ENCODE results near the gene PRR20E. TPM values are rescaled to one million over a fixed set of nuclear protein-coding genes. Genes with fewer than 3 reads are reported as not detected.
"Not testable (repeated sequence)": the region's sequence is repeated elsewhere in the genome, so short reads cannot be mapped to it uniquely, and the experiment has no call there.

Gene PRR20E
- total RNA-seq = not detected
- total RNA-seq (2013) = not detected

- H3K27ac ChIP-seq (ENCODE audit: low read length); H3K9me3 Mint-ChIP-seq; H3K36me3 Mint-ChIP-seq; H3K4me1 ChIP-seq (ENCODE audit: control insufficient read depth, insufficient read depth, low read length); DNase-seq; H3K4me3 Mint-ChIP-seq; H3K27me3 ChIP-seq (ENCODE audit: control insufficient read depth, insufficient read depth, low read length); H3K9me3 ChIP-seq (ENCODE audit: control insufficient read depth, insufficient read depth, low read length); H3K27ac Mint-ChIP-seq; H3K27me3 Mint-ChIP-seq (ENCODE audit: low read depth in 2 of 2); intact Hi-C loops (cut with micrococcal nuclease); H3K36me3 ChIP-seq (ENCODE audit: control insufficient read depth, insufficient read depth, low read length); ATAC-seq; H3K4me1 Mint-ChIP-seq; H3K4me3 ChIP-seq (ENCODE audit: low read length): not testable (repeated sequence)
- no CpG with 5 or more reads among the region's 22 CpGs for WGBS (ENCODE audit: insufficient coverage)
These were observed at the start of gene PRR20E for GRCh38 chr13:57166897-57167296. Gene PRR20E, plus strand, starts transcription at chr13:57167197. Its CDS starts 387 bp downstream, at chr13:57167584.

GRCh38 chr13:57123681-57124080, 43.3 kb upstream of the PRR20E start:
- Histone ChIP-seq H3K27ac (ENCODE audit: low read length) (no peak overlapping the region), H3K4me3 (ENCODE audit: low read length) (no peak overlapping the region), H3K9me3 (ENCODE audit: control insufficient read depth, insufficient read depth, low read length) (peaks cover 10% of the 10 kb centered on the region), H3K4me1 (ENCODE audit: control insufficient read depth, insufficient read depth, low read length) (no peaks in the 10 kb centered on the region), H3K36me3 (ENCODE audit: control insufficient read depth, insufficient read depth, low read length) (no peaks in the 10 kb centered on the region), H3K27me3 (ENCODE audit: control insufficient read depth, insufficient read depth, low read length) (no peaks in the 10 kb centered on the region)
- WGBS (ENCODE audit: insufficient coverage) = 78% methylated on average over 1 of the region's 1 CpG
- intact Hi-C loops (cut with micrococcal nuclease) = no loop called here
- peaks cover 10 to 12% of the 10 kb centered on the region in 2 donors for H3K9me3 Mint-ChIP-seq
- no peaks in the 10 kb centered on the region for H3K36me3 Mint-ChIP-seq
- H3K27me3 Mint-ChIP-seq (ENCODE audit: low read depth in 2 of 2) = no peaks in the 10 kb centered on the region
- no peak for ATAC-seq
- DNase-seq = no peak
- no peak overlapping the region for H3K27ac Mint-ChIP-seq
- H3K4me3 Mint-ChIP-seq = no peak overlapping the region
- no peak for TF ChIP-seq CTCF (IDR thresholded peaks at IDR 0.05)
- H3K4me1 Mint-ChIP-seq = no peaks in the 10 kb centered on the region

- Mint-ChIP-seq H3K4me3 (no peak overlapping the region), H3K36me3 (no peaks in the 10 kb centered on the region), H3K27ac (no peak overlapping the region), H3K4me1 (no peaks in the 10 kb centered on the region), H3K27me3 (ENCODE audit: low read depth in 2 of 2) (no peaks in the 10 kb centered on the region), H3K9me3 (peaks cover 12 to 13% of the 10 kb centered on the region in 2 donors)
- intact Hi-C loops (cut with micrococcal nuclease) = no loop called here
- no peaks in the 10 kb centered on the region for H3K36me3 ChIP-seq (ENCODE audit: control insufficient read depth, insufficient read depth, low read length)
- ATAC-seq (no peak), DNase-seq (no peak)
- TF ChIP-seq CTCF (IDR thresholded peaks at IDR 0.05) = no peak
- H3K27me3 ChIP-seq (ENCODE audit: control insufficient read depth, insufficient read depth, low read length) = no peaks in the 10 kb centered on the region
- H3K9me3 ChIP-seq (ENCODE audit: control insufficient read depth, insufficient read depth, low read length) = no peaks in the 10 kb centered on the region
- no peak overlapping the region for H3K4me3 ChIP-seq (ENCODE audit: low read length)
- no peaks in the 10 kb centered on the region for H3K4me1 ChIP-seq (ENCODE audit: control insufficient read depth, insufficient read depth, low read length)
- H3K27ac ChIP-seq (ENCODE audit: low read length) = no peak overlapping the region
- WGBS (ENCODE audit: insufficient coverage) = 81% methylated on average over 6 of the region's 6 CpGs
These were observed 38.1 kb upstream of the PRR20E start for GRCh38 chr13:57128909-57129308.

GRCh38 chr13:57136093-57136492, 30.9 kb upstream of the PRR20E start:
- no peak for ATAC-seq
- no peak overlapping the region for H3K27ac Mint-ChIP-seq
- 87% methylated on average over 2 of the region's 2 CpGs for WGBS (ENCODE audit: insufficient coverage)
- peaks cover 9 to 17% of the 10 kb centered on the region in 2 donors for H3K9me3 Mint-ChIP-seq
- H3K27me3 Mint-ChIP-seq (ENCODE audit: low read depth in 2 of 2) = no peaks in the 10 kb centered on the region
- Histone ChIP-seq H3K27ac (ENCODE audit: low read length) (no peak overlapping the region), H3K9me3 (ENCODE audit: control insufficient read depth, insufficient read depth, low read length) (no peaks in the 10 kb centered on the region), H3K36me3 (ENCODE audit: control insufficient read depth, insufficient read depth, low read length) (no peaks in the 10 kb centered on the region), H3K27me3 (ENCODE audit: control insufficient read depth, insufficient read depth, low read length) (no peaks in the 10 kb centered on the region), H3K4me1 (ENCODE audit: control insufficient read depth, insufficient read depth, low read length) (no peaks in the 10 kb centered on the region), H3K4me3 (ENCODE audit: low read length) (no peak overlapping the region)
- H3K36me3 Mint-ChIP-seq = no peaks in the 10 kb centered on the region
- no peak for TF ChIP-seq CTCF (IDR thresholded peaks at IDR 0.05)
- intact Hi-C loops (cut with micrococcal nuclease) = no loop called here
- no peak overlapping the region for H3K4me3 Mint-ChIP-seq
- H3K4me1 Mint-ChIP-seq = no peaks in the 10 kb centered on the region
- no peak for DNase-seq
